ENCODE results near the gene KAT2A. TPM values are rescaled to one million over a fixed set of nuclear protein-coding genes. Genes with fewer than 3 reads are reported as not detected.
"Not testable (repeated sequence)": the region's sequence is repeated elsewhere in the genome, so short reads cannot be mapped to it uniquely, and the experiment has no call there.

KAT2A gene
- total RNA-seq, 4 donors from 2014 or later = 36.3 to 107 (median 57.1) TPM

- no peaks in the 10 kb centered on the region for H3K27me3 ChIP-seq
- peaks cover 37% of the 10 kb centered on the region for H3K4me1 ChIP-seq
- 70% methylated on average over 8 of the region's 8 CpGs for WGBS
- H3K9me3 ChIP-seq = no peaks in the 10 kb centered on the region
- H3K4me3 ChIP-seq = no peak overlapping the region
- DNase-seq (ENCODE audit: low spot score in 2 of 2) = no peak
- TF ChIP-seq POLR2A (IDR thresholded peaks at IDR 0.05) (no peak), CTCF (IDR thresholded peaks at IDR 0.05) (no peak), POLR2AphosphoS5 (IDR thresholded peaks at IDR 0.05) (no peak)
- peaks cover 20% of the 10 kb centered on the region for H3K36me3 ChIP-seq
- H3K27ac ChIP-seq = no peak overlapping the region
Measured at GRCh38 chr17:42141382-42141781, 20.2 kb upstream of the KAT2A start.

- not testable (repeated sequence) for DNase-seq (ENCODE audit: low spot score in 2 of 2); H3K9me3 ChIP-seq; H3K4me3 ChIP-seq; H3K27me3 ChIP-seq; H3K27ac ChIP-seq
- 96% methylated on average over 7 of the region's 7 CpGs for WGBS
- Histone ChIP-seq H3K4me1 (peaks cover 44% of the 10 kb centered on the region), H3K36me3 (peaks cover 22% of the 10 kb centered on the region)
Measured at GRCh38 chr17:42140690-42141089, 19.5 kb upstream of the KAT2A start.

GRCh38 chr17:42138749-42139492, 17.8 kb upstream of the KAT2A start:
- no peak overlapping the region for H3K27ac ChIP-seq
- no peak for TF ChIP-seq POLR2A (IDR thresholded peaks at IDR 0.05)
- TF ChIP-seq POLR2AphosphoS5 (IDR thresholded peaks at IDR 0.05) = no peak
- TF ChIP-seq EP300 (IDR thresholded peaks at IDR 0.05) = no peak
- no peak for TF ChIP-seq CTCF (IDR thresholded peaks at IDR 0.05)
- no peaks in the 10 kb centered on the region for H3K27me3 ChIP-seq
- peaks cover 11% of the 10 kb centered on the region for H3K36me3 ChIP-seq
- H3K4me3 ChIP-seq = no peak overlapping the region
- peaks cover 61% of the 10 kb centered on the region for H3K4me1 ChIP-seq
- DNase-seq (ENCODE audit: low spot score in 2 of 2) = no peak
- no peaks in the 10 kb centered on the region for H3K9me3 ChIP-seq
- WGBS = 85% methylated on average over 6 of the region's 7 CpGs

GRCh38 chr17:42136654-42137051, 15.5 kb upstream of the KAT2A start:
- Histone ChIP-seq H3K4me1 (peaks cover 68% of the 10 kb centered on the region), H3K9me3 (no peaks in the 10 kb centered on the region), H3K27me3 (no peaks in the 10 kb centered on the region), H3K36me3 (peaks cover 6% of the 10 kb centered on the region), H3K4me3 (no peak overlapping the region), H3K27ac (no peak overlapping the region)
- 85% methylated on average over 3 of the region's 3 CpGs for WGBS
- TF ChIP-seq EP300 (IDR thresholded peaks at IDR 0.05) = no peak
- no peak for TF ChIP-seq CTCF (IDR thresholded peaks at IDR 0.05)
- no peak for TF ChIP-seq POLR2AphosphoS5 (IDR thresholded peaks at IDR 0.05)
- TF ChIP-seq POLR2A (IDR thresholded peaks at IDR 0.05) = no peak
- DNase-seq (ENCODE audit: low spot score in 2 of 2) = no peak

- Histone ChIP-seq H3K27me3 (no peaks in the 10 kb centered on the region), H3K4me1 (peaks cover 73% of the 10 kb centered on the region), H3K36me3 (peaks cover 4% of the 10 kb centered on the region), H3K27ac (peak overlapping the region; percentile 46), H3K4me3 (no peak overlapping the region), H3K9me3 (no peaks in the 10 kb centered on the region)
- no peak for DNase-seq (ENCODE audit: low spot score in 2 of 2)
- 62% methylated on average over 15 of the region's 15 CpGs for WGBS
- peak in 1 of 3 donors; percentile 26 for TF ChIP-seq POLR2AphosphoS5 (IDR thresholded peaks at IDR 0.05)
- no peak for TF ChIP-seq EP300 (IDR thresholded peaks at IDR 0.05)
Measured at GRCh38 chr17:42135664-42136653, 14.8 kb upstream of the KAT2A start.

- 88% methylated on average over 6 of the region's 6 CpGs for WGBS
- Histone ChIP-seq H3K4me3 (no peak overlapping the region), H3K36me3 (peaks cover 7% of the 10 kb centered on the region), H3K9me3 (no peaks in the 10 kb centered on the region), H3K27me3 (no peaks in the 10 kb centered on the region), H3K4me1 (peaks cover 81% of the 10 kb centered on the region), H3K27ac (peak overlapping the region; percentile 46)
- no peak for DNase-seq (ENCODE audit: low spot score in 2 of 2)
- TF ChIP-seq POLR2A (IDR thresholded peaks at IDR 0.05) (no peak), CTCF (IDR thresholded peaks at IDR 0.05) (no peak), POLR2AphosphoS5 (IDR thresholded peaks at IDR 0.05) (no peak), EP300 (IDR thresholded peaks at IDR 0.05) (no peak)
Measured at GRCh38 chr17:42135151-42135550, 14.0 kb upstream of the KAT2A start.
